GM21576 (cell line): ENCODE measurements around the gene SMPD2.
A peak's percentile ranks its signal among the peaks of the same experiment; 100 is the strongest.
"Not testable (repeated sequence)": the region's sequence is repeated elsewhere in the genome, so short reads cannot be mapped to it uniquely, and the experiment has no call there.

Experiments used
- ATAC-seq: cut with Tn5 transposase; IDR thresholded peaks from one replicate; pipeline ENCODE4 v1.9.1; 2021; ENCODE audit warnings: mild to moderate bottlenecking, moderate library complexity; ENCODE audit not compliant: unreplicated experiment

The SMPD2 gene

DNA sequence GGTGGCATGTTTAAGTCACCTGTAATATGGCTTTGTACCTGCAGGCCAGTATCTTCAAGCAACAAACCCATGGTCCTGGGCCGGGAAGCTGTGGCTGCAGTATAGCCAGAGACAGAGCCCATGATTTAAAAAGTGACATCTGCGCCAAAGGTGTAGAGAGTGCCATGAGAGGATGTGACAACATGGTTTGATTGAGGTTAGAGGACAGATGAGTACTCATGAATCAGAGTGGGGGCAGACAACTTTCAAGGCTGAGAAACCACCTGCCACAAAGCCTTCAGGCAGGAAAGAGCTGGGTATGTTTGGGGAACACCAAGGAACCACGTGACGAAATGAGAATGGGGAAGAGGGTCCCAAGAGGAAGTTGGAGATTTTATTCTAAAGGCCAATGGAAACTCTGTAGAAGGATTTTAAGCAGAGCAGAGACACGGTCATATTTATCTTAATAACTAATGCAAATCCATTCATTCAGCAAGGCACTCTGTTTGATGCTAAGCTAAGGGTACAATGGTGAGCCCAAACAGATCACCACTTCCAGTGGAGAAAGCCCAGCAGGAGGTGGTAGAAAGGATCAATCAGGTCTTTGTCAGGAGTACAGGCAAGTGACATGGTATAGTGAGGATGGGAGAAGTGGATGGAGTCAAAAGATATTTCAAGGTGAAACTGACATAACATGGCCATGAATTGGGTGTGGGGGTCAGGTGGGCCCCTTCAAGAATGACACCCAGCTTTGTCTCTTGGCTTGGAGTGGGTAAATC lies 18.4 kb downstream of the SMPD2 start:
- peak; percentile 19 for ATAC-seq

DNA sequence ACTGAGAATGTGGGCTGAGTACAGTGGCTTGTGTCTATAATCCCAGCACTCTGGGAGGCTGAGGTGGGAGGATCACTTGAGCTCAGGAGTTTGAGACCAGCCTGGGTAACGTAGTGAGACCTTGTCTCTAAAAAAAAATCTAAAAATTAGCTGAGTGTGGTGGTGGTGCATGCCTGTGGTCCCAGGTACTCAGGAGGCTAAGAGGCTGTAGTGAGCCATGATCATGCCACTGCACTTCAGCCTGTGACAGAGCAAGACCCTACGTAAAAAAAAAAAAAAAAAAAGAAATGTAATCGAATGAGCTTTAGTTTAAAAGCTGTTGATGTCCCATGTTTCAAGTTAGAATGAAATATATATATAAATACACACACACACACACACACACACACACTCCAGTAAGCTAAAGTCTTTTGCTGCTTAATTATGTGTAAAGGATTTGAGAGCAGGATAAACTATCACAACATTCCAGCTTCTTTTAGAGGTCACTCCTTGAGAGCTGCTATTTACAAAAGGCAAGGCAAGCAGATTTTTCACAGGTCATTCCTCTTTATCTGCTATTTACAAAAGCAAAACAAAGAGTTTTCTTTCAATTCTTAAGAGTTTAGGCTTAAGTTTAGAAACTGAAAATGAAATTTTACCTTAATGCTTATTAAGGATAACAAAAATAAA lies 19.8 kb downstream of the SMPD2 start:
- ATAC-seq: no peak

DNA sequence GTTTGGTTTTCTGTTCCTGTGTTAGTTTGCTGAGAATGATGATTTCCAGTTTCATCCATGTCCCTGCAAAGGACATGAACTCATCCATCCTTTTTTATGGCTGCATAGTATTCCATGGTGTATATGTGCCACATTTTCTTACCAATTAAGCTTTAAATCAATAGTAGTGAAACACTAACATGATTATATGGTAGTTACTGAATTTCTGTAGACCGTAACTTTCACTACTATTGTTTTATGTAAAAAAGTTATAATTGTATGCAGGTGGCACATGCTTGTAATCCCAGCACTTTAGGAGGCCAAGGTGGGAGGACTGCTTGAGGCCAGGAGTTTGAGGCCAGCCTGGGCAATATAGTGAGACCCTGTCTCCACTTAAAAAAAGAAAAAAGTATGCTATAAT lies 20.7 kb downstream of the SMPD2 start:
- not testable (repeated sequence) for ATAC-seq

DNA sequence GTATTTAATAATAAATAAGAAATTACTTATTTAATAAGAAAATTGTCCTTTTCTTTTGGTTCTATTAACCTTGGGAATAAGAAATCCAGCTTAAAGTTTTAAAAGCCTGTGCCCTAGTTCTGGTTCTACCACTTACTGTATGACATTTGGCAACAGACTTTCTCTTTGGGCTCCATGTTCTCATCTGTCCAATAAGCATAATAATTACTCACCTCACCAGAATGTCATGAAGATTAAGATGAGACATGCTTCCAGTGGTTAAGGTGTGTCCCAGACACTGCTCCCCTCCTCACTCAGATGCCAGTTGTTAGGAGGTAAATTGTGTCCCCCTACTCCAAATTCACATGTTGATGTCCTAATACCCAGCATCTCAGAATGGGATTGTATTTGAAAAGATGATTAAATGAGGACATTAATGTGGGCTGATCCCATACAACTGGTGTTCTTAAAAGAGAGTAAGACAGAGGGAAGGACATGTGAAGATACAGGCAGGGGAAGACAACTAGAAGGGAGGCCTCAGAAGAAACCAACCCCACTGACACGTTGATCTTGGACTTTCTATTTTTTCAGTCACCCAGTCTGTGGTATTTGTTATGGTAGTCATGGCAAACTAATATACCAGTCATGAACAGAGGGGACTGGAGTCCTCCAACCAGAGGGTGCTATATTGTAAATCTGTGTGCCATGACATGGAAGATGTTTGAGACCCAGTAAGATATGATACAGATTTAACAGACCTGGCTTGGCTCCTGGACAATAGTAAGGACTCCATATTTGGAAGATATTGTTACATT lies 21.4 kb downstream of the SMPD2 start:
- no peak for ATAC-seq

DNA sequence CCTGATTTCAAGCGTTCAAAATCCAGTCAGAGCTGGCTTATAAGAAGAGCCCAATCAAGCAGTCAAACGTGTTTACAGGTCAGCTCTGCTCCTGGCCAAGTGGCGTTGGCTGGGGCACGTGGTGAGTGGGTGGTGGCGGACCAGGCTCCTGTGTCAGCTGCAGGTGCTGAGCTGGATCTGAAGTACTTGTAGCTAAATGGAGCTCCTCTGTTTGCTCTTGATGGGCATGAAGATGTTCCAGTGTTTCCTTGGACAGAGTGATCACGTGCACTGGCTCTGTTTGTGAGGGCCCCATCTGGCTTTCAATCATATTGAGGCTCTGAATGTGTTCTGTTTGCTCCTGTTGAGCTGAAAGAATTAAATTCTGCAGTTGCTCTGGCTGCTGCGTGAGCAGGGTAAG lies 25.2 kb downstream of the SMPD2 start:
- no peak for ATAC-seq

GRCh38 chr6:109466212-109466923 lies 25.8 kb downstream of the SMPD2 start:
- no peak for ATAC-seq

DNA sequence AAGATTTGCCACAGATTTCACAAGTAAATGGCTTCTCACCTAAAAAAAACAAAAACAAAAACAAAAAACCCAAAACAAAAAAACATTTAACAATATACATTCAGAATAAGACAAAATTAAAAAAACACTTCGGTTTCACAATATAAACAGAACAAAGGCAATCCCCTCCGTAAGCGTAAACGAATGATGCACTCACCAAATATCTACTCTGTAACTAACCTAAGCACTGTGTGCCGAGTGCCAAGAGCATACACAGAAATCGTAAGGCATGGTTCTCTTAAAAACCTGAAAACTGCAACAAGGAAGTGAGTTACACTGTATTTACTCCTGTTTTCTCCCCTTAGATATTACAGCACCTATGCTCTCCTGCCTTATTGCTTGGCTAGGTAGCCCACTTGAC lies 27.2 kb downstream of the SMPD2 start:
- ATAC-seq: no peak

DNA sequence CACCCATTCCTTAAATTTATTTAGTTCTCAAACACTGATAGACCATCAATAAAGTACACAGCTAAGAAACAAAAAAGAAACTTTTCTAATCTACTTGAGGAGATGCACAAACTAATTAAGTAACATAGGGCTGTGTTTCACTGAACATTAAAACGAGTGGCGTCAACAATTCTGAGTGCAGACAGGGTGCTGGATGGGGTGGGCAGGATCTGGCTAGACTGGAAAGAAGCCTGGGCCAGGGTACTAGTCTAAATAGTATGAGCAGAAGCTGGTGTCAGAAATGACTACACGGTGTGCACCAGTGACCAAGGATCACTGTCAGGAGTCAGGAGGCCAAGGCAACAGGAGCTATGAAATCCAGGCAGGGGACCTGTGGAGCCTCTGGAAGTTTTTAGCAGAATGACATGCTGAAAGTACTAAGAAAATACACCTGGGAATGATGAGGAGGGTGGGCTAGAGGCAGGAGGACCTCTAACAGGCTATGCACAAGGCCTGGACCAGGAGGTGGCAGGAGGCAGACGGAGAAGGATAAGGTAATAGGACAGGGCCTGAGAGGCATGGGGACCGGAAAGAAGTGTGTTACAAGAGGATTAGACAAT lies 29.2 kb downstream of the SMPD2 start:
- no peak for ATAC-seq

- no peak for ATAC-seq
These were observed 30.7 kb downstream of the SMPD2 start for GRCh38 chr6:109471105-109471810.

- ATAC-seq: peak; percentile 61
These were observed 31.8 kb downstream of the SMPD2 start for GRCh38 chr6:109472132-109472995.

DNA sequence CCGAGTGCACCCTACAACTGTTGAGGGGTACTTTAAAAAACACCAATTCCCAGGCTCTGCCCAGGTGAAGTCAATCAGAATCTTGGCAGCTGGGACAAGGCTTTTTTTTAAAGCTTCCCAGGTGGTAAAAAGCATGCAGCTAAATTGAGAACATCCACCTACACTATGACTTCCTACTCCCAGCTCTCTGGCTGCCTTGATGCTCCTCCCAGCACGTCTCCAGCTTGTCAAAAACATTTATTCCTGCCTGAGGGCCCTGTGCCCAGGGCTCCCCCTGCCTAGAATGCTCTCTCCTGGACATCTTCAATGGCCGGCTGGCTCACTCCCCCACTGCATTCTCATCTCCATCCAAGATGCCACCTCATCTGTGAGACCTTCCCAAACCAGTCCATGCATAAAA lies 32.6 kb downstream of the SMPD2 start:
- no peak for ATAC-seq

GRCh38 chr6:109474995-109475394 lies 34.5 kb downstream of the SMPD2 start:
- no peak for ATAC-seq

DNA sequence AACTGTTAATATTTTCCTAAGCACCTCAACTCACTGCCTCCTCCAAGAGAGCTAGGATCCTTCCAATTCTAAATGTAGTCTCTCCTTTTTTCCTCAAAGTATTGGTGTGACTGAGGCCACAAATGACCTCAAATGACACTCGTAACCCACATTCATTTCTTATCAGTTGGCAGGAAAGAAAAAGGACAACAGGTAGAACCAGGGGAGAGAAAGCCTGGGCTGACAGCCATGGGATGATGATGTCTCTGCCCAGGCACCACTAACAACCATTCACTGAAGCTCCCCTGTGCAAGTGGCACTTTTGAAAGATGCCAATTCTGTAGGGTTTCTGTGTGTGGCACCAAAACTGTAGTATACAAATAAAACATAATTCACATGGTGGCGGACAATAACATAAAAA lies 35.1 kb downstream of the SMPD2 start:
- ATAC-seq: no peak

DNA sequence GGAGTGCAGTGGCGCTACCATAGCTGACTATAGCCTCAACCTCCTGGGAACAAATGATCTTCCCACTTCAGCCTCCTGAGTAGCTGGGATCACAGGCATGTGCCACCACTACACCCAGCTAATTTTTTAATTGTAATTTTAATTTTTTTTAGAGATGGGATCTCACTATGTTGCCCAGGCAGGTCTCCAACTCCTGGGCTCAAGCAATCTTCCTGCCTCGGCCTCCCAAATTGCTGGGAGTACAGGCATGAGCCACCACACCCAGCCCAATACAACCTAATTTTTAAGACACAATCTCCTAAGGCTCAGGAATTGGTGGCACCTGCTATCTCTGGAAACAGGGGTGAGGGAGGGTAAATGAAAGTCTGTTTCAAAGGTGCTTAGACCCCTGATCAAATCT lies 36.7 kb downstream of the SMPD2 start:
- ATAC-seq: no peak

GRCh38 chr6:109477725-109478124 lies 37.2 kb downstream of the SMPD2 start:
- ATAC-seq: peak; percentile 39

GRCh38 chr6:109478222-109478805 lies 37.8 kb downstream of the SMPD2 start:
- no peak for ATAC-seq

GRCh38 chr6:109478841-109479624 lies 38.5 kb downstream of the SMPD2 start:
- ATAC-seq: no peak

GRCh38 chr6:109480993-109481480 lies 40.5 kb downstream of the SMPD2 start:
- no peak for ATAC-seq
